ENCODE results near the gene MTG1.

DNA sequence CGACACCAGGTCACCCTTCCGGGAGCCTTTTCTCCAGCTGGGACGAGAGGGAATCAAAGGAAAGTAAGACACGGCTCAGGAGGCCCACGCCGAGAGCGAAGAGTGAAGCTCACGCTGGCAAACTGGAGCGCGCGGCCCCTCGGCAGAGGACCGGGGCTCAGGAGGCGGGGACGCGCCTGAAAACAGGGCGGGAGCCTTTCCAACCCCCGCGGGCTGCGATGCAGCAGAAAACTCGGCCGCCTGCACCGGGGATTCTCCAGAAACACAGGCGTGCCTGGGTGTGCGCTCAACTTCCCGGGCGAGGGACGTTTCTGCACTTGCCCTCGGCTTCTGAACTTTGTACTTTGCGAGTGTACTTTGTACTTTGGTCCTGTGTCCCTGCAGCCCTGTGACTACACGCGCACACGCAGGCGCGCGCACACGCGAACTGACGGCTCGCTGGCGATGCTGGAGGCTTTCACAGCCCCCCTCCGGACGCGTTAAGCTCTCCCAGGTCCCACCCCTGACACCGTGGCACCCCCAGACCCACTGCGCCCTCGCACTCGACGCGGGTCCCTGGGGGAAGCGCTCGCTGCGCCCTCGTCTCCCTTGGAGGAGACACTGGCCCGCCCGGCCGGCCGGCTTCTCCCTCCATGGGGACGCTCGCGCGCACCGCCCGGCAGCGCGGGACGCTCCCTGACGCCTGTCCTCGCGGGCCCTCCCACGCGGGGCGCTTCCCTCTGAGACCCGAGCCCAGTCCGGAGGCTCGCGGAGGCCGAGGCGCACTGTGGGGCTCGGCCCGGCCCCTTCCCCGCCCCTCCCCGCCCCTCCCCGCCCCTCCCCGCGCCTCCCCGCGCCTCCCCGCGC lies 15.5 kb upstream of the MTG1 start:
- TF ChIP-seq TOX (CRISPR knock-in tag; IDR thresholded peaks at IDR 0.05; ENCODE audit: borderline replicate concordance) (no peak), ZFP3 (CRISPR knock-in tag; IDR thresholded peaks at IDR 0.05) (no peak), ZNF70 (CRISPR knock-in tag; IDR thresholded peaks at IDR 0.05) (no peak), ISL1 (CRISPR knock-in tag; IDR thresholded peaks at IDR 0.05) (no peak), TCF4 (CRISPR knock-in tag; IDR thresholded peaks at IDR 0.05; ENCODE audit: borderline replicate concordance) (no peak), BACH2 (CRISPR knock-in tag; IDR thresholded peaks at IDR 0.05; ENCODE audit: borderline replicate concordance) (no peak), ZNF8 (CRISPR knock-in tag; IDR thresholded peaks at IDR 0.05) (no peak)
- TF ChIP-seq, protein P1, sequence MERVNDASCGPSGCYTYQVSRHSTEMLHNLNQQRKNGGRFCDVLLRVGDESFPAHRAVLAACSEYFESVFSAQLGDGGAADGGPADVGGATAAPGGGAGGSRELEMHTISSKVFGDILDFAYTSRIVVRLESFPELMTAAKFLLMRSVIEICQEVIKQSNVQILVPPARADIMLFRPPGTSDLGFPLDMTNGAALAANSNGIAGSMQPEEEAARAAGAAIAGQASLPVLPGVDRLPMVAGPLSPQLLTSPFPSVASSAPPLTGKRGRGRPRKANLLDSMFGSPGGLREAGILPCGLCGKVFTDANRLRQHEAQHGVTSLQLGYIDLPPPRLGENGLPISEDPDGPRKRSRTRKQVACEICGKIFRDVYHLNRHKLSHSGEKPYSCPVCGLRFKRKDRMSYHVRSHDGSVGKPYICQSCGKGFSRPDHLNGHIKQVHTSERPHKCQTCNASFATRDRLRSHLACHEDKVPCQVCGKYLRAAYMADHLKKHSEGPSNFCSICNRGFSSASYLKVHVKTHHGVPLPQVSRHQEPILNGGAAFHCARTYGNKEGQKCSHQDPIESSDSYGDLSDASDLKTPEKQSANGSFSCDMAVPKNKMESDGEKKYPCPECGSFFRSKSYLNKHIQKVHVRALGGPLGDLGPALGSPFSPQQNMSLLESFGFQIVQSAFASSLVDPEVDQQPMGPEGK (CRISPR knock-in tag; IDR thresholded peaks at IDR 0.05; ENCODE audit: borderline replicate concordance): no peak

Measured in SK-N-SH treated with all-trans-retinoic acid at 6 μM for 48 hours (cell line).